NCI-H345 treated with DMSO at 0.1 percent for 48 hours (cell line): ENCODE data around the gene TMEM92.
"Not testable (repeated sequence)": the region's sequence is repeated elsewhere in the genome, so short reads cannot be mapped to it uniquely, and the experiment has no call there.

Experiments
- DNase-seq: peaks from one replicate; lab custom pipeline; 2025; ENCODE audit not compliant: unreplicated experiment; lab: John Stamatoyannopoulos, UW

TMEM92 gene

DNA sequence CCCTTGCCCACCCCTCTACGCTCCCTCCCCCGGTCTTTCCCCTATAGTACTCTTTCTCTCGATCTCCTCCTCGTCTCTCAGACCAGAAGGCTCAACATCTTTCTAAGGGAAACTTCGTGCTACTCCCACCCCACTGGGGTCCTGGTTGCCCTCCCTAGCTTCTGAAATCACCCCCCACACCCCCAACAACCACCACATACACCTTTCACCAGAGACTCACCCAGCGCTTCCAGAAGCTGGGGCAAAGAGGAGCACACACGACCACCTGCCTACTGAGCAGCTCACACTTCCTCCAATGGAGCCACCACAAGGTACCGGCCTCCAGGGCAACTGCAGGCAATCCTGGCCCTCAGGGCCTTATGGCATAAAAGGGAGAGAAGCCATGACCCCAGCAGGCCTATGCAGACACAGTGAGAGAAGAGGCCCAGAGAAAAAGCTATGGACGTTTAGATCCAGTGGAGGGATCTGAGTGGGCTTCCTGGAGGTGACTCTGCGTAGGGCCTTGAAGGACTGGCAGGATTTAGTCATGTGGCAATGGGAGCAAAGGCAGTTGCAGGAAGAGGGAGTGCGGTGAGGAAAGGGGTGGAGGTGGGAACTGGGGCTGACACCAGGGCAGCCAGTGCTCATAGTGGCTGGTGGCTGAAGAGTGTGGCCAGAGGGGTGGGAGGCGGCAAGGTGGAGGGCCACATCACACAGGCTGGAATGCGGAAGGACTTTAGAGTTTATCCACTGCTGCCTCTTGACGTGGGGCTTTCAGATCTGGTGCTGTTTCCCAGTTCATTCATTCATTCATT lies 12.1 kb upstream of the TMEM92 start:
- DNase-seq: no peak

DNA sequence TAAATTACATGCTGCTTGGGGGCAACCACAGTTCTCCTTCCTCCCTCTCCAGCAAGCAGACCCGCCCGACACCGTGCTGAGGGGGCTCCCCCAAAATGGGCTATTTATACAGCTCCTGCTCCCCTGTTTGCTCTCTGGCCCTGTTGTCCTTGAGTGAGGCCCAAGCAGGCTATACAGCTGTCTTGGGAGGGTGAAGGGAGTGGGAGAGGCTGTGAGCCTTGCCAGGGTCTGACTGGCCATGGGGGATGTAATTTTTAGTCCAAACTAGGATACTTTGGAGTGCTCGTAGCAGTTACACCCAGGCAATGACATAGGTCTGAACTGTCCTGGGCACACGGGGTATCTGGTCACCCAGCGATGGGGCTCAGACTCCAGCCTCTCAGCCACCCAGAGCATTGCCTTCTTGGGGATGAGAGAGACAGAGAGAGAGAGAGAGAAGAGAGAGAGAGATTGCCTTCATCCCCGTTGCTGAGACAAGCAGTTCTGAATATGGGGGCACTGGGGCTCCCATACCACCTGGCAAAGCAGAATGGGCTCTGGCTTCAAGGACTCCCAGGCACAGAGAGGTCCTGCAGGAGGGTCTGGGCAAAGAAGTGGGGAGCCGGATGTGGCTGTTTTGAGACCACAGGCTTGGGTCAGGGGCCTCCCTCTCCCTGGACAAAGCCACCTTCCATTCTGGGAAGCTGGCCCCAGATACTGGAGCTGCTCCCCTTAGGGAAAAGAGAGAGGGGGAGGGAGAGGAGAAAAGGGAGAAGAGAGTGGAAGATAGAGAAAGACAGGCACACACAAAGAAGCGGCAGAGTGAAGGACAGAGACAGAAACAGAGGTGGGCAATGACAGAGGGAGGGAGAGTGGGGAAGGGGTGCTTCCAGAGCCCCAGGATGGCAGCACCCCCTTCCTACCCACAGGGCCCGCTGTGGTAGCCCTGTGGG lies 10.7 kb upstream of the TMEM92 start:
- no peak for DNase-seq

DNA sequence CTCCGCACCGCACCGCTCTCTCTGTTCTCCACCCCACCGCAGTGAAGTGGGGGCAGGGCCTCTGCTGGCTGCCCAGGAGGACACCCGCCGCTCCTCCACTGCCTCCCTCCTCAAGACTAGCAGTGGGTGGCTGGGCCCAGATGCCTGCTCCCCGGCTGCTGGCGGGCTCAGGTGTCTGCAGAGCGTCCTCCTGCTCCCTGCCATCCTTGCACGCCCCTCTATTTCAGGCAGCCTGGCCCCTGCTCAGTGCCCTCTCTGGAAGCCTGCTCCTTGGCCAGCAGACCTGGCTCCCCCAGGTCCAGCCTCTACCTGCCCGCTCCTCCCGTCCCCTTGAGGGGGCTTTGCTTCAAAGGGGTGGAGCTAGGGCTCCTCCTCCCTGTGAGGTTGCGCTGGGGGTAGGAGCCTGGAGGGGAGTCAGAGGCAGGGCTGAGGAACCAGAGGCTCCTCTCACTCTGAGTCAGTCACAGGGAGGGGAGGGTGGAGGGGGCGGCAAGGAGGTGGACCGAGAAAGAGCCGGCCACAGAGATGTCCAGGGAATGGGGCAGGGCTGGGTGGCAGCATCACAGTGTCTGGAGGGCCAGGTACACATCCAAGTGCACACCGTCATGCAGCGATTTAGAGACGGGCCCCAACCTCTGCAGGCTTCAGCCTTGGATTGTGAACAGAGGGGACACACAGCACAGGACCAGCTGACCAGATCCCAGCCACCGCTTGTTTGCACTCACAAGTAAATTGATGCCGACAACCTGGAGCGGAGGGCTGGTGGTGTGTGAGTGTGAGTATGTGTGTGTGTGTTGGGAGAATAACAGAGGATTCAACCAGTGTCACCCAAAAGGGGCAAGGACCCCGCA lies 9.8 kb upstream of the TMEM92 start:
- no peak for DNase-seq

DNA sequence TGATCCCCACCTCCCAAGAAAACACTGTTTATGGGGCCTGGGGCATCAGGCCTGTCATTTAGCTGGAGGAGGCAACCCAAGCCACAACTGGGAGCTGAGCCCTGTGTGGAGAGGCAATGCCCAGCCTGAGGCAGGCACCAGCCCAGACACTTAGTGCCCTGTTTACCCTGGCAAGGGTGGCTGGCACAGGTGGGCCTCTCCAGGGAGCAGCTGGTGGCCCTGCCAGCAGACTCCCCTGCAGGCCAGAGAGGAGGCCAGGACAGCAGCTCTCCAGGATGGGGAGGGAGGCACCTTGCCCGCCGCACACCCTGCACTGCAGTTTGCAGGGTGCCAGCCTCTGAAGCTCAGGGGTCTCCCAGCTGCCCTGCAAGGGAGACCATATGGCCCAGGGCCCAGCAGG lies 9.1 kb upstream of the TMEM92 start:
- no peak for DNase-seq

DNA sequence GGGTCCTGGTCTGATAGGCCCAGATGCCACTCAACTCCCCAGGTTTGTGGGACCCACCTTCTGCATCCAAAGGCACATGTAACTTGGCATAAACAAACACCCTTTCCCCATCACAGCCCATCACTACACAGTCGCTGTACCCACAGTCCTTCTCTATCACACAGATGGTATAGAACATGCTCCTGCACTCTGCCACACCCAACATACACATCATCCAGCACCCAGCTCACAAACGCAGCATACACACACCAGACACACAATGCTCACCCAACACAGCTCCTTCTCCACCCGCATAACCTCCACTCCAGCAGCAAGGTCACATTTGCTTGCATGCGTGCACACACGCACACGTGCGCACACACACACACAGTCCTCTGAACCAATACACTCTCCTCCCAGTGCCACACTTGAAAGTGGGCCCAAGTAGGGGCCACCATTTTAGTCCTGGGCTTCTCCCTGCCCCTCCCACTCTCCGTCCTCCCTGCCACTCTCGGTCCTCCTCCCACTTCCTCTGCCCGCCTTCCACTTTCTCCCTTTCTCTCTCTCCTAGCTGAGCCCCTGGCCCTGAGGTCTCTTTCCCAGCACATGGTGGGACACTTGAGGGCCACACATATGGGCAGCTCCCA lies 8.5 kb upstream of the TMEM92 start:
- no peak for DNase-seq

DNA sequence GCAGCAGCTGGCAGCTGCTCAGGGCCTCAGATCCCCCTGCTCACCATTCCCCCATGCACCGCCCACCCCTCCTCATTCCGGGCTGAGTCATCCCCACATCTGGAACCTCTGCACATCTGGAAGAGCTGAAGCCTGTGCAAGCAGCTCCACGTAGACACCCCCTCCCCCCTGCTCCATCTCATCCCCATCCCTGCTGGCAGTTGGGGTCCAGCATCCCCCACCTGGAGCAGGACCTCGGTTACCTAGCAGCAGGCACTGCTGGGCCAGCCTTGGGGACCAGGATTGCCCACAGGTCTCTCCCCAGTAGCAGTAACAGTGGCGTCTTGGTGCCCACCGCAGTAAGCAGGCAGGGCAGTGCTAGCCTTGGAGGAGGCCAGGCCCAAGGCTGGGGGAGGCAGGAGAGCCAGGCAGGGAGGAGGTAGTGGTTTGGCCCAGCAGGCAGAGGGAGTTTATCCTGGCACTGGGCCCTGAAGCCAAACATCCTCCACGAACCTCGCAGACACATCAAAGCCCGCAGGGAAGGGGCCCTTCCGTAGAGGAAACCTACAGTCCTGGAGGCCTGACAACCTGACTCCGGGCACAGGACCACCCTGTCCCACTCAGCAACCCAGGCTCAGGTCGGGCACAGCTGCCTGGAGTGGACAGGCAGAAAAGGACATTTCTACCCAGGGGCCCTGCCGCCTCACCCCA lies 7.7 kb upstream of the TMEM92 start:
- peak; percentile 29 for DNase-seq

DNA sequence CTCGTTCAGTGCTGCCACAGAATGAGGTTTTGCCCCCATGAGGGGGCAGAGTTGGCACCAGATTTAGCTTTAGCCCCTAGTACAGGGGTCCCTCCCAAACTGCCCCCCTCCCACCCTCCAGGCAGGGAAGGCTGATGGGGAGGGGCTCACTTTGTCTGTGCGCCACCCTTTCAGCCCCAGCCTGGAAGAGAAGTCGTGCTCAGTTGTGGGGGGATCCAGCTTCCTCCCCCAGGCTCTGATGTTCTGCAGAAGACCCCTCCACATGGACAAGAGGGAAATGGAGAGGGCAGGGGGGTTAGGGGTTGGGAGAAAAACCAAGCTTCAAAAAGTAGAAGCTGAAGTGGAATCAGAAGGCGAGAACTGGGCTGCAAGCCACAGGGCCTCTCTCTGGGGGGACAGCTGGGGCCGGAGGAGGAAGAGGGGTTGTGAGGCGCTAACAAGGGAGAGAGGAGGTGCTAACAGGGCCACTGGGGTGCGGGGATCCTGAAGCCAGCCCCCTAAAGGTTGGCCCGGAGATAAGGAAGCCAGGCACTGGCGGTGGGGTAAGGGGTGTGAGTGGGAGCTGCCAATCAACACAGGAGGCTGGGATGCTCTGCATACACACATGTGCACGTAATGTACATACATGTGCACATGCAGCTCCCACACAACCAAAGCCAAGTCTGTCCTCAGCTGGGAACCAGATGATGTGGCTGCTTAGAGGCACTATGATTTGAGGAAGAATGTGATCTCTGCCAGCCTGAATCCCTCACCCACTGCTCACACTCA lies 7.0 kb upstream of the TMEM92 start:
- no peak for DNase-seq

DNA sequence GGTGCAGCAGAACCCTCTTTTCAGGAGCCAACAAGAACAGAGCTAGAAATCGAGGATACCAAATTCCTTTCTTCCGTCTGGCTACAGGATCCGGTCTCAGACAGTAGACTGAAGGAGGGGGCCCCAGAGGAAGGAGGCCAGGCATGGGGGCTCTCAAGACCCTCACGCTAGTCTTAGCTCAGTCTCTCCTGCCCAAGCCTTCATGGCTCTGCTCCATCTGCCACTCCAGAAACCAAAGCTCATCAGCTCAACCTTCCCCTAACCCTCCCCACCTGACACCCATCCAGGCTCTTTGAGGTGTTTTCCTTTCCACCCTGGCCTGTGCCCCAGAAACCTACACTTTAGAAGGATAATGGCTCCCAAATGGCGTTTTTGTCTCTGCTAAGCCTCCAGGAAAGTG lies 6.2 kb upstream of the TMEM92 start:
- DNase-seq: no peak

DNA sequence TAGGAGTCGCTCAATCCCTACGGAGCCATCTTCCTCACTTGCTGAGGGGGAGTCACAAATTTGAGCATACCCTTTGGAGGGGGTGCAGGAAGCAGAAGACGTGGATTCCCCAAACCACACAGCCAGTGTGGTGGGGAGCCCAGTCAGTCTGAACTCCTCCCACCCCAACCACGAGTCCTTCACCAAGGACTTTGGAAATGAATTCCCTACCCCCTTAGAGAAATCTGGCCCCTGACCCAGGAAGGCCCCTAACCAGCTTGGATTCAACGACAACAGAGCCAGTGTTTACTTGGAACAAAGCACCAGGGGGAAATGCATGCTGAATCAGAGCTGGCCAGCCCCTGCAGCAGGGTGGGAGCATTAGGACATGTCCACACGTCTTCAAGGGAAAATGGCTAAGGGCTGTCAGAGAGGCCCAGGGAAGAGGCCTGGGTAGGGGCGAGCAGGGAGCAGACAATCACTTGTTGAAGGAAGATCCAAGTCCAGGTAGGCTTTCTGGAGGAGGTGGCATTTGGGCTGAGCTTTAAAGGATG lies 5.5 kb upstream of the TMEM92 start:
- no peak for DNase-seq

DNA sequence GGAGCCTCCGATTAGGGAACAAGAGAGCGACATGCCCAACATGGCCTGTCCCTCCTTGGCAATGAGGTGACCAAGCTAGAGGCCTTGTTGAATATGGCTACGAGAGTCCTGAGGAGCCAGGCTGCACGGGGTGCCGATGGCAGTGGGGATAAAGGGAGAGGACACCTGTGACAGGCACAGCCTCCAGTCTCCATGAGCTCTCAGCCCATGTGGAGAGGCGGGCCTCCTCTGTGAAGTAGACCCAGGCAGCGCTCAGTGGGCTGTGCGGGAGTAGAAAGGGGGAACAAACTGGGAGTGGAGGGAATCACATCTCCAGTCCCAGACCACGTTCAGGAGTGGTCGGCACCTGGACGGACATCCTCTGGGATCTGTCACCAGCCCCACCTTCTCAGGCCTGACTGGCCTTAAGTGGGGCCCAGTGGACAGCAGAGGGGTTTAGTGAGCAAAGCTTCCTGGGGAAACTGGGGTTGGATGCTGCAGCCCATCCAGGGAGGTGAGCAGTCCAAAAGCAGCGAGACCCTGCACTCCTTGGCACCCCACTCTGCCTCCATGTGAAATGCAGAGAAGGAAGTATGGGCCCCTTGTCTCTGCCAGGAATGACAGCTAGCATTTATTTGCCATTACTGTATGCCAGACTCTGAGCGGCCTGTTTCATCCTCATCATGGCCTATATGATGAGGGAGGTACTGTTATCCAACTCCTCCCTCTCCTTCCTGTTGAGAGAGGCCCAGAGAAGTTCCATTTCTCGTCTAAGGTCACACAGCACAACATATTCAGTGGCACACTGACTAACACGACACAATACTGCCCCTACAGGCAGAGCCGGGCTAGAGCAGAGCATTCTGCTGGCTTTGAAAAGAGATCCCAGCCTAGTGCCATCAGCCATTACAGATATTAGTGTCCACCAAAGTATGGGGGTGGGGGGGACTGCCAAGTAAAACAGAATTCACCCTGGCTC lies 4.5 kb upstream of the TMEM92 start:
- DNase-seq: peak; percentile 43

DNA sequence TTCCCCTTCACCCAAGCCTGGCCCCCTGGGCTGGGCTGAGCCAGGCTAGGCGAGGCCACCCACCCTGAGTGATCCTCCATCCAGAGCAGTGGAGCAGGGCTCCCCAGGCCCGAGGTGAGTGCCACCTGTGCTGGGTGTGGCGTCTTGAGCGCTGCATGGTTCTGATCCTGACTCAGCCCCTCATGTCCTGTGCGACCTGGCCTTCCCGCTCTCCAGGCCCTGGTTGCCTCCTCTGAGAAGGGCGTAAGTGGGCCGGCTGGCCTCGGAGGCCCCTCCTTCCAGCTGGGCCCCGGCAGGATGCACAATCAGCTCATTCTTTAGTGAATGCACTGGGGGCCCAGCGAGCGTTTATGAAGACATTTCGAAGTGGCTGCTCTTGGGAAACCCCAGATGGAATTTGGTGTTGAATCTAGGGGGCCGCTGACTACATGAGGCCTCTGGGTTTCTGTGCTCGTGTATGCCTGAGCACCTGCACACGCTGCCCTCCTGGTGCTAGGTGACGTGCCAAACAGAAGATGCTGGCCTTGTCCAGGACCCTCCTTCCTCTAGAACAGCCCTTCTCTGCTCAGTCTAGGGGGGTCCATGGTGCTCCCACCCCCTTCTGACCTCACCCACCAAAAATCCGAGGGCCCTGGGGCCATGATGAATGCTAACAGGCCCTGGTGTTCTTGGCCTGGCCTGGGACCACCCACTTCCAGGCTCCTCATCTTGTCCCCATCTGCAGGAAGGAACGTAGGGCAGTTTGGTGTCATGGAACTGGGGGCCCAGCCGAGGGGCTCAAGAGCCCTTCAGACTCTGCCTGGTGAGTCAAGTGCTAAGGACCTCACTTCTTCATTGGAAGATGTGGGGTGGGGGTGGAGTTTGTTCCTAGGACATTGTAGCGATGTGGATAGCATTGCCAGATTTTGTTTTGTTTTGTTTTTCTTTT lies 3.6 kb upstream of the TMEM92 start:
- peak; percentile 11 for DNase-seq

DNA sequence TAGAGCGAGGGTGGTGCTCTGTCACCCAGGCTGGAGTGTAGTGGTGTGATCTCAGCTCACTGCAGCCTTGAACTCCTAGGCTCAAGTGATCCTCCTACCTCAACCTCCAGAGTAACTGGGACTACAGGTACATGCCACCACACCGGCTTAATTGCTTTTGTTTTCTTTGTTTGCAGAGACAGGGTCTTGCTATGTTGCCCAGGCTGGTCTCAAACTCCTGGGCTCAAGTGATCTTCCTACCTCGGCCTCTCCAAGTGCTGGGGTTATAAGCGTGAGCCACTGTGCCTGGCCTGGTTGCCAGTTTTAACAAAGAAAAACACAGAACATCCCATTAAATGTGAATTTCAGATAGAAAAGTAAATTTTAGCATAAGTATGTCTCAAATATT lies 2.9 kb upstream of the TMEM92 start:
- DNase-seq: not testable (repeated sequence)

DNA sequence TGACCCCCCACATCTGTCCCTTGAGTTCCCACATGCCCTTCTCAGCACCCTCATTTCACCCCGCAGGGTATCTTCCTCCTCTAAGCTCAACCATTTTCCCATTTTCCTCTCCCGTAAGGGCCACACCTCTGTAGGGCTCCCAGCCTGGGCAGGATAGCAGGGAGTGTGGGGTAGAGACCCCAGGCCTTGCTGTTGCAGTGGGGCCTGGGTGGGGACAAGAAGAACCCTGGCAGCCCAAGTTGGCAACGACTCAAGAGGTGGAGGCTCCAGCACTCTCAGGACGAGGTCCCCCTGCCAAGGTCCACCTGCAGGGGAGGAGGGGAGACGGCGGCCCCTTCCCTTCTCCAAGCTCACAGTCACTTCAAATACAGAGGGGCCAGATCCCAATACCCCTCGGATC lies 2.0 kb upstream of the TMEM92 start:
- DNase-seq: no peak

DNA sequence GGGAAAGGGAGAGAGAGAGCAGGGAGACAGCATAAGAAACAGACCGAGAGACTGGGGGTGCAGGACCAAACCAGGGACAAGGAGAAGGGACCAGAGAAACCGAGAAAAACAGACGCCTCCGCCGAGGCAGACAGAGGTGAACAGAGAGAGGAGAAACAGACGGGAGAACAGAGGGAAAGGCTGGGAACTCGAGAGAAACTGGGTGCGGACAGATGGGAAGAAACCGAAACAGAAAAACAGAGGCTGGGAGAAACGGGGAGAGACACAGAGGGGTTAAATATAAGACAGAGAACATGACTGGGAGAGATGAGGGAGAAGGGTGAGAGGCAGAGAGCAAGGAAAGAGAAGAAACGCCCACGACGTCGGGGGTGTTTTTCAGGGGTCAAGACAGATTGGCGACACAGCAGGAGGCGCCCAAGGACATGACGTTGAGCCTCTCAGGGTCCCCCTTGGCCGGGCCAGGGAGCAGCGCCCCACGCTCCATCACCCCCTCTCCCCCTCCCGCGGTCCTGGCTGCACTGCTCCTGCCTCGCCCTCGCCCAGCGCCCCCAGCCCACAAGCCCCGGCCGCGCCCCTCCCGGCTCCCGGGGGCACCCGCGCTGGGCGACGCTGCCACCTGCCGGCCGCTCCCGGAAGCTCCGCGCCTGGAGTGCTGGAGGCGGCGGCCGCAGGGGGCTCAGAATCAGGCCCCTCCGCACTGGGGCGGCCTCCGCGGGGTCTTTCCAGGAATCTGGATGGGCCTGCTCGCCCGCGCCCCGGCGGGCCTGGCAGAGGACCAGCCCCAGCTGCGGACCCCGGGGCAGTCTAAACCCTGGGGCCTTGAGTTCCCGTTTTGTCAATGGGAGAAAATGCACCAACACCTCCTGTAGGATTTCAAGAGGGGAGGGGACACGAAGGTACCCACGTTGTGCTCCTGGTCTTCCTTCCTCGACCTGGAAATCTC lies 1.3 kb upstream of the TMEM92 start:
- peak; percentile 7 for DNase-seq

DNA sequence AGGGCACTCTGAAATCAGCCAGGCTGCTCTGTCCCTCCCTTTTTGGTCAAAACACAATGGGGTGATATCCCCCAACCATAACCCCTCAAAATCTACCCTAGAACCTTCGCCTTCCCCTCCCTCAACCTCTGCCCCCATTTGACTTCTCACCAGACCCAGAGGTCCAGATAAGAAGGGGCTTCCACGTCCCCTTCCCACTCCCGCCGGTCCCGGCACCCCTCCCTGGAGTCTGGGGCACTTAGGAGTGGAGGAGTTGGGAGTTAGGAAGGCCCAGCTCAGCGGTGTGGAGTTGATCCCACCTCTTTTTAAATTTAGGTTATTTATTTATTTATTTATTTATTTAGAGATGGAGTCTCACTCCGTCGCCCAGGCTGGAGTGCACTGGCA lies 619 bp upstream of the TMEM92 start:
- DNase-seq: no peak

DNA sequence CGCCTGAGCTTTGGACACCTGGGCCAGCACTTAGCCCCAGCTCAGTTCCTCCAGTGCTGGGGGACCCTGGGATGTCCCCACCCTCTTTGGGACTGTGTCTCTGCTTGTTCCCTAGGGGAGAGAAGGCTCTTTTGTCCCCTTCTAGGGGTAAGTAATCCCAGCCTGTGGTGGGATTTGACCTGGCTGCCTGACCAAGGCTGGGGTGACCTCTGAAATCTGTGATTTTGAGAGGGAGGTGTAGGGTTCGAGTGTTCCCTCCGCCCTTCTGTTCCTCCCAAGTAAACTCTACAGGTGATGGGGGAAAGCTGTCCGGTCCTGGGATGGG lies 593 bp downstream of the TMEM92 start:
- no peak for DNase-seq
